Activated naive CD4-positive, alpha-beta T cell treated with anti-CD3 and anti-CD28 coated beads, Interleukin-2, amount 10 ng/mL, durations not matched to agents 7 days and 5 days (primary cell): Measurements from ENCODE around the gene LKAAEAR1.

Source experiments
- CTCF ChIA-PET: fragments of 350-600 bp; sonication (Branson Sonifier 250); formaldehyde crosslinking; loops from one replicate; lab custom pipeline; 2021; ENCODE audit warnings: antibody characterized with exemption; lab: Charles Lee
- DNase-seq: peaks from one replicate; pipeline ENCODE4 v3.0.0-alpha.2; 2020
- H3K27ac Mint-ChIP-seq: one replicate; pipeline ENCODE4 v1.8.0; 2021; ENCODE audit warnings: mild to moderate bottlenecking, moderate library complexity, mixed read lengths
- H3K27me3 Mint-ChIP-seq: one replicate; pipeline ENCODE4 v1.8.0; 2021; ENCODE audit warnings: mild to moderate bottlenecking, mixed read lengths
- H3K36me3 Mint-ChIP-seq: one replicate; pipeline ENCODE4 v1.8.0; 2021; ENCODE audit warnings: mixed read lengths
- H3K4me1 Mint-ChIP-seq: one replicate; pipeline ENCODE4 v1.8.0; 2021; ENCODE audit warnings: mixed read lengths
- H3K4me3 Mint-ChIP-seq: one replicate; pipeline ENCODE4 v1.8.0; 2021; ENCODE audit warnings: mild to moderate bottlenecking, moderate library complexity, mixed read lengths
- H3K9me3 Mint-ChIP-seq: one replicate; pipeline ENCODE4 v1.8.0; 2021; ENCODE audit warnings: mixed read lengths

The LKAAEAR1 gene

GRCh38 chr20:64055396-64055892, 28.8 kb downstream of the LKAAEAR1 start:
- Mint-ChIP-seq H3K4me1 (peaks cover 35% of the 10 kb centered on the region), H3K4me3 (no peak overlapping the region), H3K27me3 (peaks cover 62% of the 10 kb centered on the region), H3K9me3 (no peaks in the 10 kb centered on the region), H3K27ac (peak overlapping the region; percentile 24), H3K36me3 (peaks cover 2% of the 10 kb centered on the region)
- no peak for DNase-seq
- CTCF ChIA-PET: interaction anchor here (4.7 kb wide), 1 partner anchor 15 kb away, joined by 27 read pairs; no protein-coding TSS in a partner anchor

- H3K27me3 Mint-ChIP-seq: peaks cover 62% of the 10 kb centered on the region
- H3K4me1 Mint-ChIP-seq: peaks cover 34% of the 10 kb centered on the region
- no peak overlapping the region for H3K27ac Mint-ChIP-seq
- peaks cover 2% of the 10 kb centered on the region for H3K36me3 Mint-ChIP-seq
- CTCF ChIA-PET: interaction anchor here (0.7 to 4.7 kb wide), 3 partner anchors 14 to 74 kb away, joined by 3 to 27 read pairs (median 4); partner anchors contain the start of gene SAMD10
- no peaks in the 10 kb centered on the region for H3K9me3 Mint-ChIP-seq
- DNase-seq: no peak
- no peak overlapping the region for H3K4me3 Mint-ChIP-seq
Measured at GRCh38 chr20:64053841-64054661, 30.1 kb downstream of the LKAAEAR1 start.

GRCh38 chr20:64052987-64053840, 31.0 kb downstream of the LKAAEAR1 start:
- H3K27ac Mint-ChIP-seq: no peak overlapping the region
- H3K27me3 Mint-ChIP-seq: peaks cover 62% of the 10 kb centered on the region
- peaks cover 31% of the 10 kb centered on the region for H3K4me1 Mint-ChIP-seq
- CTCF ChIA-PET: interaction anchor here (1.1 to 4.7 kb wide), 2 partner anchors 13 to 73 kb away, joined by 4 to 27 read pairs; partner anchors contain the start of gene SAMD10
- peaks cover 2% of the 10 kb centered on the region for H3K36me3 Mint-ChIP-seq
- DNase-seq: no peak
- no peaks in the 10 kb centered on the region for H3K9me3 Mint-ChIP-seq
- H3K4me3 Mint-ChIP-seq: no peak overlapping the region

DNA sequence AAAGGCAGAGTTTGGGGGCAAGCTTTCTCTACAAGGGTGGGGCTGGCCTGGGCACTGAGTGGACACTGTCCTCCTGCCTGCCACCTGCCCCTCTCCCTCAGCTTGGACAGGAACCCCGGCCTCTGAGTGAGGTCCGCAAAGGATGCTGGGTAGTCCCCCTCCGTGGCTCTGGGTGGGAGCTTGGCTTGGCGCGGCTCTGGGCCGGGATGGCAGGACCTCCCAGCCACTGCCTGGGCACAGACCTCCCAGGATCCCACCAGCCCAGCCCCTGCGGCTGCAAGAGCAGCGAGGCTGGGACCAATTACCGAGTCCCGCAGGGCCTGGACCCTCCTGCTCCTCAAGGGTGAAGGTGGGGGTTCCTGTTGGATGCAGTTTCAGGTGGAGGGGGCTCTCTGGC, 31.9 kb downstream of the LKAAEAR1 start:
- peaks cover 1% of the 10 kb centered on the region for H3K36me3 Mint-ChIP-seq
- H3K9me3 Mint-ChIP-seq: no peaks in the 10 kb centered on the region
- H3K4me1 Mint-ChIP-seq: peaks cover 23% of the 10 kb centered on the region
- CTCF ChIA-PET: interaction anchor here (4.7 kb wide), 1 partner anchor 12 kb away, joined by 27 read pairs; no protein-coding TSS in a partner anchor
- no peak for DNase-seq
- peaks cover 64% of the 10 kb centered on the region for H3K27me3 Mint-ChIP-seq
- H3K4me3 Mint-ChIP-seq: no peak overlapping the region
- H3K27ac Mint-ChIP-seq: no peak overlapping the region

GRCh38 chr20:64051561-64052325, 32.5 kb downstream of the LKAAEAR1 start:
- H3K4me1 Mint-ChIP-seq: peaks cover 17% of the 10 kb centered on the region
- no peak overlapping the region for H3K4me3 Mint-ChIP-seq
- peaks cover 70% of the 10 kb centered on the region for H3K27me3 Mint-ChIP-seq
- H3K27ac Mint-ChIP-seq: peak overlapping the region; percentile 62
- CTCF ChIA-PET: interaction anchor here (4.7 kb wide), 1 partner anchor 12 kb away, joined by 27 read pairs; no protein-coding TSS in a partner anchor
- no peaks in the 10 kb centered on the region for H3K9me3 Mint-ChIP-seq
- no peaks in the 10 kb centered on the region for H3K36me3 Mint-ChIP-seq
- DNase-seq: no peak

DNA sequence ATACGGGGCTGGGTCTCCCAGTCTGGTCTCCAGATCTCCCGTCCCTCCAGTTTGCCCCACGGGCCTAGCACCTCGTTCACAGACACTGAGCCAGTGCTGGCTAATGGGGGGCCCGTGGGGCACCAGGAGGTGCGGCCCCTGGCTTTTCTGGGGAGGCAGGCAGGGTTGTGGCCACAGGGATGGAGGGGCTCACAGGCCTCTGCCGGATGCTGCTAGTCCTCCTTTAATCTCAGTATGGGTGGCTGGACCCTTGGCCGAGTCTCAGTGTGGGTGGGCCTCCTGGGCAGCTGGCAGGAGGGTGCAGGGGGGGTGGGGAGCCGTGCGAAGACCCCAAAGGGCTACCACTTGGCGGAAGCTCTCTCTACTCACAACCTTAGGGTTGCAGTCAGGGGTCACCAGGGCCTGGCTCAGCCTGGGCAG, 33.2 kb downstream of the LKAAEAR1 start:
- Mint-ChIP-seq H3K27ac (no peak overlapping the region), H3K4me1 (peaks cover 21% of the 10 kb centered on the region), H3K27me3 (peaks cover 77% of the 10 kb centered on the region), H3K9me3 (no peaks in the 10 kb centered on the region), H3K36me3 (no peaks in the 10 kb centered on the region), H3K4me3 (no peak overlapping the region)
- CTCF ChIA-PET: interaction anchor here (3.1 kb wide), 1 partner anchor 12 kb away, joined by 16 read pairs; no protein-coding TSS in a partner anchor
- no peak for DNase-seq

GRCh38 chr20:64050261-64051032, 33.8 kb downstream of the LKAAEAR1 start:
- H3K9me3 Mint-ChIP-seq: no peaks in the 10 kb centered on the region
- peaks cover 26% of the 10 kb centered on the region for H3K4me1 Mint-ChIP-seq
- peaks cover 80% of the 10 kb centered on the region for H3K27me3 Mint-ChIP-seq
- no peak overlapping the region for H3K4me3 Mint-ChIP-seq
- H3K27ac Mint-ChIP-seq: no peak overlapping the region
- H3K36me3 Mint-ChIP-seq: no peaks in the 10 kb centered on the region
- DNase-seq: no peak
- CTCF ChIA-PET: interaction anchor here (3.1 kb wide), 1 partner anchor 12 kb away, joined by 16 read pairs; no protein-coding TSS in a partner anchor

DNA sequence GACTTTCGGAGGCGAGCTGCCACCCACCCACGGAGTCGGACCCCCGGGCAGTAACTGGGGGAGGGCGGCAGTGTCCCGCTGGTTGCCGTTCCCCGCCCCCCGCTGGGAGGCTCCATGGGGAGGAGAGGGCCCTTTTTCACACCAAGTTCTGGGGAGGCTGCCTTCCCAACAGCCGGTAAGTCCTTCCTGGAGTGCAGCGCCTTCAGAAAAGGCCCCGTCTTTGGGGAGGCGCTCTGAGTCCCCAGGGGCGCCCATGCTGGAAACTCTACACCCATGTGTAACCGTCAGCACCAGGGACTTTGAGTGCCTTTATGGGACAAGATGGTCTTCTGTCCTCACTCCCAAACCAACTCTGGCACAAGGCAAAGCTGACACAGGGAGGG, 34.3 kb downstream of the LKAAEAR1 start:
- no peaks in the 10 kb centered on the region for H3K36me3 Mint-ChIP-seq
- H3K4me3 Mint-ChIP-seq: peak overlapping the region; percentile 21
- no peaks in the 10 kb centered on the region for H3K9me3 Mint-ChIP-seq
- CTCF ChIA-PET: interaction anchor here (1.4 to 3.1 kb wide), 3 partner anchors 8 to 27 kb away, joined by 3 to 16 read pairs (median 6); no protein-coding TSS in a partner anchor
- H3K27ac Mint-ChIP-seq: no peak overlapping the region
- no peak for DNase-seq
- H3K27me3 Mint-ChIP-seq: peaks cover 84% of the 10 kb centered on the region
- peaks cover 24% of the 10 kb centered on the region for H3K4me1 Mint-ChIP-seq

DNA sequence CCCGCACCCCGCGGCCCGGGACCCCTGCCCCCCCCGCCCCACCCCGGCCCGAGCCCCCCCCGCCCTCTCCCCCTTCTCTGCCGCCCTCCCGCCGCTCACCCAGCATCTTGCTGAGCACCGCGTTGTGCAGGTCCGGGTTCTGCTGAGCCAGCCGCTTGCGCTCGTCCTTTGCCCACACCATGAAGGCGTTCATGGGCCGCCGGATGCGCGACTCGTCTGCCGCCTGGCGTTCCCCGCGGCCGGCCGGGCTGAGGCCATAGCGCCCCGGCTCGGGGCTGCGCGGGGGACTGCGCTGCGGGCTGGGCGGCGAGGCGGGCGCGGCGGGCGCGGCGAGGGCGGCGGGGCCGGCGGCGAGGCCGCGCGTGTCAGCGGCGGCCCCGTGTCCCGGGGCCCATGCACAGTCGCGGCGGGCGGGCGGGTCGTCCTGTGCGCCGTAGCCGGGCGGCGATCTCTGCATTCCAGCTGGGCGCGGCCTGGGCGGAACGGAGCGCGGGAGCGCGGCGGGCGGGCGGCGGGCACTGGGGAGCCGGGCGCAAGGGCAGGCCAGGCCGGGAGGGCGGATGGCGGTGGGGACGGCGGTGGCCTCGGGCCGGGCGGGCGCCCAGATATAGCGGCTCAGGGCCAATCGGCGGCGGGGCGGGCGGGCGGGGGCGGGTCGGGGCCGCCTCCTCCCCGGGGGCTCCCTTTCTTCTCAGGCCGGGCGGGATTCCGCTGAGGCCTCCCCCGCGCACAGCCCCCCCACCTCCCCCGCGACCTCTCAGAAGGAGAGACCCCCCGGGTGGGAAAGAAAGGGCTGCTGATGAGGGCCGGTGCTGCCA, 34.9 kb downstream of the LKAAEAR1 start, which contains the start of gene SOX18:
TSS of gene SOX18 (minus strand) at position 580 of the 818 bp plus-strand sequence. CDS start at position 457, 123 bp downstream.
- peak within 1 kb of the TSS; percentile 46 for H3K4me3 Mint-ChIP-seq
- CTCF ChIA-PET: interaction anchor here (1.4 to 3.1 kb wide), 3 partner anchors 8 to 28 kb away, joined by 3 to 16 read pairs (median 6); no protein-coding TSS in a partner anchor
- H3K4me1 Mint-ChIP-seq: peaks cover 26% of the 10 kb centered on the region
- H3K9me3 Mint-ChIP-seq: no peaks in the 10 kb centered on the region
- H3K36me3 Mint-ChIP-seq: no peaks in the 10 kb centered on the region
- peak; percentile 63 for DNase-seq
- no peak within 1 kb of the TSS for H3K27ac Mint-ChIP-seq
- H3K27me3 Mint-ChIP-seq: peaks cover 90% of the 10 kb centered on the region

- CTCF ChIA-PET: interaction anchor here (1.4 to 3.1 kb wide), 3 partner anchors 9 to 29 kb away, joined by 3 to 16 read pairs (median 6); no protein-coding TSS in a partner anchor
- DNase-seq: no peak
- Mint-ChIP-seq H3K27ac (no peak overlapping the region), H3K4me3 (no peak overlapping the region), H3K36me3 (no peaks in the 10 kb centered on the region), H3K4me1 (peaks cover 29% of the 10 kb centered on the region), H3K27me3 (peaks cover 87% of the 10 kb centered on the region), H3K9me3 (no peaks in the 10 kb centered on the region)
Measured at GRCh38 chr20:64048402-64049044, 35.7 kb downstream of the LKAAEAR1 start.

DNA sequence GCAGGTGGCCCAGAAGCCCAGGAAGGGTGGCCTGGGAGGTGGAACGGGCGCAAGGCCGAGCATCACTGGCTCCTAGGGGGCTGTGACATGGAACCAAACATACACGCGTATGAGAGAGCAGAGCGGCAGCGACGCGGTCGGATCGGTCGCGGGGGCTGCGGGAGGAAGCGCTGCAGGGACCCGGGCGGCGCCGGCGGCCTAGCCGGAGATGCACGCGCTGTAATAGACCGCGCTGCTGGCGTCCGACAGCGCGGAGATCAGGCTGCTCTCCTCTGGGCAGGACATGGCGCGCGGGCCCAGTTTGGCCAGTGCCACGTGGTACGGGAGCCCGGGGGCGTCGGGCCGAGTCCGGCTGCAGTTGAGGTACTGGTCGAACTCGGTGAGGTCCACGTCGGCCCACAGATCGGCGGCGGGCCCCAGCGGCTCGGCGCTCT, 36.2 kb downstream of the LKAAEAR1 start:
- no peak for DNase-seq
- Mint-ChIP-seq H3K27ac (no peak overlapping the region), H3K9me3 (no peaks in the 10 kb centered on the region), H3K27me3 (peaks cover 85% of the 10 kb centered on the region), H3K4me3 (no peak overlapping the region), H3K36me3 (no peaks in the 10 kb centered on the region), H3K4me1 (peaks cover 30% of the 10 kb centered on the region)
- CTCF ChIA-PET: interaction anchor here (0.9 to 3.1 kb wide), 3 partner anchors 9 to 13 kb away, joined by 3 to 16 read pairs (median 6); no protein-coding TSS in a partner anchor
